ENCODE data around the gene COA6.

DNA sequence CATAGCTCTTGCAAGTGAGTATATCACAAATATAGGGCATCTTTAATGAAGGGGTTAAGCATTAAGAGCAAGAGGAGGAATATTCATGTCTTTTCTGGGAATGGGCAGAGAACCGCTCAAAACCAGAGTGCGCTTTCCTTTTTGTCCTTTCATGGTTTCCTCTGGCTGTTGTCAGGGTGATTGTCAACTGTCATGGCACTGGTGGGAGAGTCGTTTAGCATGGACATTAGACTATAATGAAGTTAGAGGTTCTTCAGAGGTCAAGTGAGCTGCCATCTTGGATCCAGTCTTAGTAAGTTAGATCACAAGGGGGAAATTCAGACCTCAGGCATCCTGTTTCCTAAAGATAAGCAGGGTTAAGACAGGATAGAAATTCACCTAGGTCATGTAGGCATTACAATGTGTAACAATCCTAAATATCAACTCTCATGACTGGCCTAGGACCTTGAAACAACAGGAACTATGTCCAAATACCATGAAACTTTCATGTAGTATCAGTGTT lies 12.1 kb upstream of the COA6 start:
- TF ChIP-seq POLR2AphosphoS5 (IDR thresholded peaks at IDR 0.05; ENCODE audit: low read depth, low read length) (no peak), TAF1 (IDR thresholded peaks at IDR 0.05; ENCODE audit: borderline replicate concordance, insufficient read depth, low read length) (no peak), SIN3A (IDR thresholded peaks at IDR 0.05; ENCODE audit: borderline replicate concordance, insufficient read depth, low read length) (no peak), FOXP2 (optimal IDR thresholded peaks at IDR 0.05; ENCODE audit: borderline replicate concordance, extremely low read depth, extremely low read length, insufficient read depth) (no peak)
- TF ChIP-seq, protein P1, sequence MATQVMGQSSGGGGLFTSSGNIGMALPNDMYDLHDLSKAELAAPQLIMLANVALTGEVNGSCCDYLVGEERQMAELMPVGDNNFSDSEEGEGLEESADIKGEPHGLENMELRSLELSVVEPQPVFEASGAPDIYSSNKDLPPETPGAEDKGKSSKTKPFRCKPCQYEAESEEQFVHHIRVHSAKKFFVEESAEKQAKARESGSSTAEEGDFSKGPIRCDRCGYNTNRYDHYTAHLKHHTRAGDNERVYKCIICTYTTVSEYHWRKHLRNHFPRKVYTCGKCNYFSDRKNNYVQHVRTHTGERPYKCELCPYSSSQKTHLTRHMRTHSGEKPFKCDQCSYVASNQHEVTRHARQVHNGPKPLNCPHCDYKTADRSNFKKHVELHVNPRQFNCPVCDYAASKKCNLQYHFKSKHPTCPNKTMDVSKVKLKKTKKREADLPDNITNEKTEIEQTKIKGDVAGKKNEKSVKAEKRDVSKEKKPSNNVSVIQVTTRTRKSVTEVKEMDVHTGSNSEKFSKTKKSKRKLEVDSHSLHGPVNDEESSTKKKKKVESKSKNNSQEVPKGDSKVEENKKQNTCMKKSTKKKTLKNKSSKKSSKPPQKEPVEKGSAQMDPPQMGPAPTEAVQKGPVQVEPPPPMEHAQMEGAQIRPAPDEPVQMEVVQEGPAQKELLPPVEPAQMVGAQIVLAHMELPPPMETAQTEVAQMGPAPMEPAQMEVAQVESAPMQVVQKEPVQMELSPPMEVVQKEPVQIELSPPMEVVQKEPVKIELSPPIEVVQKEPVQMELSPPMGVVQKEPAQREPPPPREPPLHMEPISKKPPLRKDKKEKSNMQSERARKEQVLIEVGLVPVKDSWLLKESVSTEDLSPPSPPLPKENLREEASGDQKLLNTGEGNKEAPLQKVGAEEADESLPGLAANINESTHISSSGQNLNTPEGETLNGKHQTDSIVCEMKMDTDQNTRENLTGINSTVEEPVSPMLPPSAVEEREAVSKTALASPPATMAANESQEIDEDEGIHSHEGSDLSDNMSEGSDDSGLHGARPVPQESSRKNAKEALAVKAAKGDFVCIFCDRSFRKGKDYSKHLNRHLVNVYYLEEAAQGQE (IDR thresholded peaks at IDR 0.05; ENCODE audit: insufficient read depth in 1 of 2, low read depth in 2 of 2, low read length in 2 of 2), result no peak
